Activated CD8-positive, alpha-beta T cell treated with anti-CD3 and anti-CD28 coated beads for 36 hours (primary cell): ENCODE results near the gene GRAMD2A. TPM values are rescaled to one million over a fixed set of nuclear protein-coding genes. Genes with fewer than 3 reads are reported as not detected.

Source experiments
- ATAC-seq: fragments of 200-7000 bp; cut with Tn5 transposase; one replicate; pipeline ENCODE4 v1.10.0; 2021; ENCODE audit warnings: mild to moderate bottlenecking, moderate library complexity
- CTCF ChIA-PET: fragments of 350-600 bp; sonication (Branson Sonifier 250); formaldehyde crosslinking; loops from one replicate; lab custom pipeline; 2021; ENCODE audit warnings: antibody characterized with exemption; lab: Charles Lee
- POLR2A ChIA-PET: fragments of 350-600 bp; sonication (Branson Sonifier 250); formaldehyde crosslinking; loops from one replicate; lab custom pipeline; 2021; ENCODE audit warnings: antibody characterized with exemption; lab: Charles Lee
- DNase-seq: peaks from one replicate; pipeline ENCODE4 v3.0.0-alpha.2; 2020
- H3K27ac Mint-ChIP-seq: one replicate; pipeline ENCODE4 v1.8.0; 2021; ENCODE audit warnings: mild to moderate bottlenecking, mixed read lengths
- H3K27me3 Mint-ChIP-seq: one replicate; pipeline ENCODE4 v1.8.0; 2021; ENCODE audit warnings: mixed read lengths
- H3K36me3 Mint-ChIP-seq: one replicate; pipeline ENCODE4 v1.8.0; 2021; ENCODE audit warnings: low read depth, mixed read lengths
- H3K4me1 Mint-ChIP-seq: one replicate; pipeline ENCODE4 v1.8.0; 2021; ENCODE audit warnings: low read depth, mixed read lengths
- H3K4me3 Mint-ChIP-seq: one replicate; pipeline ENCODE4 v1.8.0; 2021; ENCODE audit warnings: mild to moderate bottlenecking, moderate library complexity, mixed read lengths
- H3K9me3 Mint-ChIP-seq: one replicate; pipeline ENCODE4 v1.8.0; 2021; ENCODE audit warnings: mixed read lengths
- CTCF ChIP-seq: fragments of 200-600 bp; IDR thresholded peaks from one replicate; pipeline ENCODE4 v1.8.0; 2022; ENCODE audit warnings: antibody characterized with exemption, mild to moderate bottlenecking
- intact Hi-C: fragments of 100-400 bp; cut with micrococcal nuclease; formaldehyde crosslinking; loops from one replicate; pipeline ENCODE4 v1.10.0; 2022
- total RNA-seq, 2 experiments: library from RNA; stranded (reverse); gene quantifications; one replicate each; pipeline ENCODE4 v1.2.3, GENCODE V29; 2021

GRAMD2A gene
- not detected for total RNA-seq

GRCh38 chr15:72197460-72198355 lies at the start of gene GRAMD2A:
Gene GRAMD2A, minus strand, starts transcription at chr15:72197787.
- H3K36me3 Mint-ChIP-seq, result peaks cover 49% of the 10 kb centered on the region
- H3K27me3 Mint-ChIP-seq, result peaks cover 11% of the 10 kb centered on the region
- peak; percentile 52 for ATAC-seq
- intact Hi-C loops, result no loop called here
- H3K4me3 Mint-ChIP-seq, result peak within 1 kb of the TSS; percentile 58
- peak; percentile 51 for DNase-seq
- no peak for TF ChIP-seq CTCF
- H3K4me1 Mint-ChIP-seq, result peaks cover 17% of the 10 kb centered on the region
- H3K9me3 Mint-ChIP-seq, result no peaks in the 10 kb centered on the region
- H3K27ac Mint-ChIP-seq, result peak within 1 kb of the TSS; percentile 52
- ChIA-PET POLR2A (interaction anchor here (1.0 to 3.3 kb wide), 16 partner anchors 10 to 115 kb away, joined by 3 to 23 read pairs (median 5); partner anchors contain the start of gene PKM), CTCF (interaction anchor here (0.7 to 5.0 kb wide), 6 partner anchors 12 to 88 kb away, joined by 3 to 35 read pairs (median 8); partner anchors contain the start of gene PKM)

GRCh38 chr15:72242775-72243370 lies 45.3 kb upstream of the GRAMD2A start:
- Mint-ChIP-seq H3K27me3 (no peaks in the 10 kb centered on the region), H3K4me3 (no peak overlapping the region), H3K27ac (peak overlapping the region; percentile 27), H3K36me3 (peaks cover 33% of the 10 kb centered on the region), H3K4me1 (peaks cover 13% of the 10 kb centered on the region), H3K9me3 (no peaks in the 10 kb centered on the region)
- TF ChIP-seq CTCF, result no peak
- ChIA-PET POLR2A (interaction anchor here (1.1 to 7.9 kb wide), 2 partner anchors 13 to 21 kb away, joined by 3 to 105 read pairs; partner anchors contain the start of gene PKM), CTCF (interaction anchor here (1.0 to 1.3 kb wide), 2 partner anchors 16 to 479 kb away, joined by 3 read pairs; no protein-coding TSS in a partner anchor)
- ATAC-seq, result no peak
- intact Hi-C loops, result no loop called here
- DNase-seq, result no peak

- Mint-ChIP-seq H3K27ac (peak overlapping the region; percentile 62), H3K9me3 (no peaks in the 10 kb centered on the region), H3K4me3 (no peak overlapping the region), H3K4me1 (peaks cover 31% of the 10 kb centered on the region), H3K27me3 (peaks cover 1% of the 10 kb centered on the region), H3K36me3 (peaks cover 29% of the 10 kb centered on the region)
- intact Hi-C loops, result no loop called here
- DNase-seq (no peak), ATAC-seq (no peak)
- no peak for TF ChIP-seq CTCF
- POLR2A ChIA-PET, result interaction anchor here (0.8 to 7.9 kb wide), 9 partner anchors 10 to 122 kb away, joined by 3 to 105 read pairs (median 4); partner anchors contain the start of genes GRAMD2A, MYO9A, PKM and SENP8
- CTCF ChIA-PET, result interaction anchor here (0.9 to 5.2 kb wide), 3 partner anchors 12 to 40 kb away, joined by 3 to 35 read pairs (median 3); no protein-coding TSS in a partner anchor
These were observed 42.1 kb upstream of the GRAMD2A start for GRCh38 chr15:72239652-72240051.

- H3K9me3 Mint-ChIP-seq, result no peaks in the 10 kb centered on the region
- H3K36me3 Mint-ChIP-seq, result peaks cover 24% of the 10 kb centered on the region
- TF ChIP-seq CTCF, result no peak
- DNase-seq (no peak), ATAC-seq (no peak)
- CTCF ChIA-PET, result interaction anchor here (5.2 kb wide), 1 partner anchor 11 kb away, joined by 35 read pairs; no protein-coding TSS in a partner anchor
- intact Hi-C loops, result no loop called here
- H3K27ac Mint-ChIP-seq, result peak overlapping the region; percentile 58
- H3K4me3 Mint-ChIP-seq, result no peak overlapping the region
- H3K4me1 Mint-ChIP-seq, result peaks cover 37% of the 10 kb centered on the region
- POLR2A ChIA-PET, result interaction anchor here (0.6 to 7.9 kb wide), 7 partner anchors 9 to 121 kb away, joined by 3 to 105 read pairs (median 4); partner anchors contain the start of genes GRAMD2A, MYO9A, PKM and SENP8
- peaks cover 1% of the 10 kb centered on the region for H3K27me3 Mint-ChIP-seq
These were observed 41.0 kb upstream of the GRAMD2A start for GRCh38 chr15:72238586-72238985.
